ENCODE results near the gene GLRA2. TPM values are rescaled to one million over a fixed set of nuclear protein-coding genes. Genes with fewer than 3 reads are reported as not detected.

GLRA2 gene
- total RNA-seq = not detected

GRCh38 chrX:14529290-14529989 lies at the start of gene GLRA2:
Gene GLRA2, plus strand, starts transcription at chrX:14529536. Its CDS starts 522 bp downstream, at chrX:14530058.

All from activated naive CD4-positive, alpha-beta T cell treated with anti-CD3 and anti-CD28 coated beads, Interleukin-2, amount 10 ng/mL, durations not matched to agents 5 hours and 36 hours (primary cell).